T-helper 2 cell (primary cell): ENCODE results near the gene NSF.
"Not testable (repeated sequence)": the region's sequence is repeated elsewhere in the genome, so short reads cannot be mapped to it uniquely, and the experiment has no call there.

ENCODE experiments used
- DNase-seq, 5 experiments: peaks; one replicate each; pipeline versions ENCODE4 v3.0.0 to v3.0.0-alpha.2; 2012 to 2022
- total RNA-seq, 2 donors: gene quantifications; one replicate each; lab custom pipeline; 2026; lab: John Stamatoyannopoulos, UW

The NSF gene
- total RNA-seq = 11.5 to 23.0 reads per million in 2 donors

- DNase-seq = not testable (repeated sequence)
Observed at GRCh38 chr17:46590157-46591146, at the start of gene NSF. TSS of gene NSF (plus strand) at chr17:46590669. CDS start at chr17:46590776, 107 bp downstream.

- peak in 1 of 5 experiments; percentile 32 for DNase-seq
Observed at GRCh38 chr17:46548607-46549006, 41.9 kb upstream of the NSF start.

DNA sequence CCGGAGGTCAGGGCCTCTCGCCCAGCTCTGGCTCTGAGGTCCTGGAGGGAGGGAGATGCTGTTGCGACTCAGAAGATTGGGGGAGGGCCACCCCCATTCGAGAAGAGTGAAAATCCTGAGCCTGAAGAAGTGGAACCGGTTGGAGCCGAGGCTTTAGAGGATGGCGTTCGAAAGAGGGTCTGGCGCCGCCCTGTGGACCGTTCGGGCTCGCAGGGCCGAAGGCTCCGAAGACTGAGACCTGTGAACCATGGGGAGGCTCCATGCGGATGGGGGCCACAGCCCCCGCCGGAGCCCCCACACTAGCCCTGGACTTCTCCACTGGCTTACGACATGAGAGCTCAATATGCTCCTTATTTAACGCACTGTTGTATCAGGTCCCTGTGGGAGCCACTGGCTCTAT lies 31.3 kb upstream of the NSF start:
- not testable (repeated sequence) for DNase-seq

DNA sequence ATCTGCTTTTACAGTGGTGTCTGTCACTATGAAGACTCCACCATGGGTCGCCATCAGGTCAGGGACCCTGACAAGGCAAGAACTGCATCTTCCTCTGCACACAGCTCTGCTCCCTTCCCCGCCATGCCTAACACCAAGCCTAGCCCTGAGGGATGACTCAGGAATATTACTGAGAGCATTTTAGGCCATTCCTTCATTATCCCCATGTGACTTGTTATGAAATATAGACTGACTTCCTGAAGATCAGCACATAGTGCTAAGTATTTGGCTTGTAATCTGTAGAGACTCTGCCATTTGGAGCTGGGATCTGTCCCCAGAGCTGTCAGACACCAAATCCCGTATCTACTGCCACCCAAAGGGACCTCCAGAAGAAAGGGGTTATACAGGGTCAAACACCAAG lies 30.4 kb upstream of the NSF start:
- DNase-seq = not testable (repeated sequence)

DNA sequence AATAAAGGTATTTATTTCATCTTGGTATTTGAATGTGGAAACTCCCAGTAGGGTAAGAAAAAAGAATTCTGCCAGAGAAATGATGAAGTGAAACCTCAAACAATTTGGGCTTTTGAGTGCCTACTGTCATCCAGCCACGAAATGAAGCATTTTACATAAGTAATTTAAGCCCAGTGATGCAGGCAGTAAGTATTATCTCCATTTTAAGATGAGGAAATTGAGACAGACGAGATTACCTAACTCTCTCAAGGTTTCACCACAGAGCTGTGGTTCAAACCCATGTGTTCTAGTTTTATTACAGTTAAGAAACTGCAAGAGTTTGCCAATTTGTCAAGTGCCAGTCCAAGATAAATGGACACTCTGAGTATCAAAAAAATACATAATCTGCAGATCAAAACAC lies 24.2 kb upstream of the NSF start:
- not testable (repeated sequence) for DNase-seq

GRCh38 chr17:46566980-46567379 lies 23.5 kb upstream of the NSF start:
- DNase-seq = not testable (repeated sequence)

GRCh38 chr17:46571796-46572195 lies 18.7 kb upstream of the NSF start:
- DNase-seq = not testable (repeated sequence)

DNA sequence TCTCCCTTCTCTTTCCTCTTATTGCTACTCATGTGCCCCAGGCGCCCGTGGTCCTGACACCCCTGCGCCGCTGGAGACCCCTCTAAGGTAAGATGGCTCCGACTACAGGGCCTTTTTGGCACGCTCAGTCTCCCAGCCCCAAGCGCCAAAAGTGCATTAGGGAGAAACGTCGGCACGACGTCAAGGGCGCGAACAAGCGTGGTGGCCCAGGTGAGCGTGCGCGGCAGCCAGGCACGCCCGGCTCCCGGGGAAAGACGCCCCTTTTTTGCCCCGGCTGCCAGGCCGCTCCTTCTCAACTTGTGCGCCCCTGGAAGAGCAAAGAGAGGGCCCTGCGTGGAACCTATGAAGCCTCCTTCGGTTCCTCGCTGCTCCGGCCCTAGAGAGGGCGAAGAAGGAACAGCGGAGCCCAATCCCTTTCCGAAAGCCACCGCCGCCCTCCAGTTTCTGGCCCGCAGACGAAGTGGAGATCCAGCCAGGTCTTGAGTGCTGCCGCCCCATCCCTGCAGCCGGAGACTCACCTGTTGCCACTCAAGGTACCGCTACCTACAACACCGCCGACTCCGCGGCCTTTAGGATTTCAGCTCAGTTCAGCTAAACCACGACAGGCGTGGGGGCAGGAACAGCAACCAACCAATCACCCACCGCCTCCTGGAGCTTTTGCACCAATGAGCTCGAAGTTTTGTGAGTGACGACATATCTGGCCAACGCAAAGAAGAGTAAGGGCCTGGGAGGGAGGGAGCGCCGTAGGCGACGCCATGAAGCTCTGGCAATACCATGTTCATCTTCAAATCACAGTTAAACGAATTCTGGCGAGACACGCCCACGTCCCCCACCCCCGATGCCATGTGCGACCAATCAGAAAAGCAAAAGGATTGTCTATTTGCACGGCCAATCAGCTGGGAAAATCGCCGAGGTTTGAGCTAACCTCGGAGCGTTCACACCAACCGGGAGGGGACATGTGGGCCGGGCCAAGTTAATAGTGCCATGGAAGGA lies 11.1 kb upstream of the NSF start, which contains the start of gene ARL17A:
Gene ARL17A, minus strand, starts transcription at position 609 of the 993 bp plus-strand sequence. CDS start 3,369 bp downstream, outside the sequence.
- peak in 4 of 5 experiments; percentile 33 to 86 (median 68) for DNase-seq

DNA sequence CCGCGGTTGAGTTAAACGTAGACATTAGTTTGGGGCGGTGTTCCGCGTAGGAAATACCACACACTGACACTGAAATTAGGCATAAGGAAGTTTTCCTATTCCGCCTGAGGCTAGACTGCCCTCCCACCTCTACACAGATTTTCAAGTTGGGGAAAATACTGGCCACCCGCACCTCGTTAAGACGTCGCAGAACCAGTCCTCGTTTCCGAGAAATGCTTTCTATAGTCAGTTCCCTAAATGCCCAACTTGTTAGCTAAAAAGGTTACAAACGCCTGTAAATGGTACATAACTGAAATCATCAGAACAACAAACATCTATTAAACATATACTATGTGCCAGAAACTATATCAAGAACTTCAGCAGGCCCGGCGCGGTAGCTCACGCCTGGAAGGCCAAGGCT lies 10.4 kb upstream of the NSF start:
- not testable (repeated sequence) for DNase-seq

DNA sequence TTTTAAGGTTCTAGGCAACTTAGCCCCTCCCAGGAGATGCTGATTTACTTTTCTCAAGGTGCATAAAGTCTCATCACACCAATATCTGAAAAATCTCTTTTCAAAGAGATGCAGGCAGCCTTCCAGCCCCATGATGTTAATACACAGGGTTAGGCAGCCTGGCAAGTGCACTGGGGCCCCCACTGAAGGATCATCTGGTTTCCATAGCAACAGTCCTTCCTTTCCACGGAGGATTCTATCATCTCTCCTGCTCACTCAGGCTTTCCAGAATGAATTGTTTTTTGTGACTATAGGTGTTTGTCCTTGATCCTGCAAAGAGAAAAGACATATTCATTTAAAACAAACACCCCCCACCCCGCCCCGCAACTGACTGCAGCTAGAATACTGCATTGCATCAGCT lies 5.0 kb upstream of the NSF start:
- not testable (repeated sequence) for DNase-seq

DNA sequence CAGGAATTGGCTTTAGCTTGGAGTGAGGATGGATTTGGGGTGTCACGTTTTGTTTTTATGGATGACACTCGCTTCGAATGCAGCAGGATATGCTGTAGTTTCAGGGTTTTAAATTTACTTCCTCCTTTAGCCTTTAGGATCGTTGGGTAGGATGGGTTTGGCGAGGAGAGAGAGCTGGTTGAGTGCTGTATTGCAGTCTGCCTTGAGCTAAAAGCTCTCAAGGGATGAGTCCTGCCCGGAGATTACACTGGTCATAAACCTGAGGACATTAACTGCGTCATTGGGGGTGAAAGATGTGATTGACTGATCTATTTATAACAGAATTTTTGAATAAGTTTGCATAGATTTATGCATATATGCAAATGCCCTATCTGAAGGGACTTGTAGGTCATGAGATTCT lies 863 bp downstream of the NSF start:
- DNase-seq = not testable (repeated sequence)

- not testable (repeated sequence) for DNase-seq
Observed at GRCh38 chr17:46598344-46598931, 8.0 kb downstream of the NSF start.

- DNase-seq = not testable (repeated sequence)
Observed at GRCh38 chr17:46600767-46601166, 10.3 kb downstream of the NSF start.

DNA sequence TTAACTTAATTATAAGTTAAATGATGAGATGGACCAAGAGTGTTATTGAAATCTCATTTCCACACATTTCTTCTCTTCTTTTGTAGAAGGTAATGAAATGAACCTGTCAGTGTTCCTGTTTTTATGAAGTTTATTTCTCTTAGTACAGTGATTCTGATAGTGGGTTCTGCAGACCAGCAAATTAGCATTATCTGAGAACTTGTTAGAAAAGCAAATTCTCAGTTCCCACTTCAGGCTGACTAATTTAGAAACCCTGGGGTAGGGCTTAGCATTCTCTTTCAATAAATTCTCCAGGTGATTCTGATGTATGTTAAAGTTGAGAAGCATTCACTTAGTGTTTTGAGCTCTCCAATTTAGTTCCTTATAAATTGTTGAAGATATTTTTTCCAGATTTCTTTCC lies 12.7 kb downstream of the NSF start:
- not testable (repeated sequence) for DNase-seq

- DNase-seq = not testable (repeated sequence)
Observed at GRCh38 chr17:46611304-46611703, 20.8 kb downstream of the NSF start.

DNA sequence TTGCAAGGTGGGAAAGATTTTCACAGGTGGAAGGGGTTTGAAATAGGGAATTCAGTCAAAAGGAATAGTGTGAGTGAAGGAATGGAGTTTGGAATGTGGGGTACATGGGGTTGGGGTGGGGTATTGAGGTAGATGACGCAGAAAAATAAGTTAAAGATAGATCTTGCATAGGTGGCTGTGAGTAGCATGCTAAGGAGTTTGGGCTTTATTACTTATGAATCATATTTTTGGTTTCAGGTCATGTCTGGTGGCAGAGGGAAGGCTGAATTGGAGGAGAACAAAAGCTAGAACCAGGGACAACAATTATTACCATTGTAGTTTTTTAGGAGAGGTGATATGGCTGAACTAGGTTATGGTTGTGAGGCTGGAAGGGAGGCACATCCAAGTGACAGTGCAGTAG lies 23.4 kb downstream of the NSF start:
- DNase-seq = not testable (repeated sequence)

DNA sequence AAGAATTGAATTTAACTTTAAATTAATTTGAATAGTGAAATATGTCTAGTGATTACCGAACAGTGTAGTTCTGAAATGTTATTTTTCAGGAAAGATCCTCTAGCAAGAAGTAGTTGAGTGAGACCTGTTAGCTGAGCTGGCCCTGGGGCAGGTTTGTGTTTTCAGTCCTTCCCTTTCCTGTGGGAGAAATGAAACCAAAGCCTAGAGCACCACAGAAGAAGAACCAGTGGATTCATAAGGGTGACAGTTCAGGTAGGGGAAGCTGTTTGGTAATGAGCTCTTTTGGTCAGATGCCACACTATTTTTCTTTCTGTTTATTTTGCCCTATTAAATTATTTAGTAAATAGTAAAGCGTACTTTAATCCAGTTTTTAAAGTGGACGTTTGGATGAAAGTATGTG lies 26.7 kb downstream of the NSF start:
- DNase-seq = not testable (repeated sequence)

DNA sequence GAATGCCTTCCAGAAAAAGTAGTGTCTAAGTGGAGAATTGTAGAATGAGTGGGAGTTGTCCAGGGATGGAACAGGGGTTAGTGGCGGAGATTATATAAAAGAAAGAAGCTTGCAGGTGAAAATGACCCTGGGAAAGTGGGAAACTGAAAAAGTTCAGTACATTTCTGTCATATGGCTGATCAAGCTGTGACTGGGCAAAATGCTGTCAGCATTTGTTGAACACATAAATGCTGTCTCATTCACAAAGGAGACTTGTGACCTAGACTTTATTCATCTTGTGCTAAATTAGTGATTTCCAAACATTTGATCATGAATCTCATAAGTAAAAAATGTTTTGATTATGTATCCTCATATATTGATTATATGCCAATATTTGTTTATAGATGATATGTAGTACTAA lies 28.5 kb downstream of the NSF start:
- DNase-seq = not testable (repeated sequence)

DNA sequence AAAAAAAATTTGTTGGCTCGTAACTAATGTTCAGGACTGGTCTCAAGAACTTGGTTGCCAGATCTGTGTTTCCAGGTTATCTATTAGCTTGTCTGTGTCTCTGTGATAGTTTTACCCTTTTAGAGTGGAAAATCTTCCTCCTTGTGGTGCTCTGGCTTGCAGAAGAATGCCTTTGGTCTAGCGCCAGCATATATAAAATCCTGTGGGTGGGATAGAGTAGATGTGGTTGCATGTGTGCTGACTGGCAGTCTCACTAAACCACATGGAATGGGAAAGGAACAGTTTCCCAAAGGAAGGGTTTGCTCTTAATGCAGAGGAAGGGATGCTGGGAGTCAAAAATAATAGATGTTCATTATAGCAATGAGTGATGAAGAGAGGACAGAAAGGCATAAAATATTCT lies 33.3 kb downstream of the NSF start:
- not testable (repeated sequence) for DNase-seq

DNA sequence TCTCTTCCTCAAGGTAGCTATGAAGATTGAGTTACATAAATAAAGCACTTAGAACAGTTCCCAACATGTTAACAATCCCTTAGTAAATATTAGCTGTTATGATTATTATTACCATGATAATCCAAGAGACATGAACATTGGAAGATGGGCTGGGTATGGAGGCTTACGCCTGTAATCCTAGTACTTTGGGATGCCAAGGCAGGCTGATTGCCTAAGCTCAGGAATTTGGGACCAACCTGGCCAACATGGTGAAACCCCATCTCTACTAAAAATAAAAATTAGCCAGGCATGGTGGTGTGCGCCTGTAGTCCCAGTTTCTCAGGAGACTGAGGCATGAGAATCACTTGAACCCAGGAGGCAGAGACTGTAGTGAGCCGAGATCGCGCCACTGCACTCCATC lies 34.3 kb downstream of the NSF start:
- DNase-seq = not testable (repeated sequence)

DNA sequence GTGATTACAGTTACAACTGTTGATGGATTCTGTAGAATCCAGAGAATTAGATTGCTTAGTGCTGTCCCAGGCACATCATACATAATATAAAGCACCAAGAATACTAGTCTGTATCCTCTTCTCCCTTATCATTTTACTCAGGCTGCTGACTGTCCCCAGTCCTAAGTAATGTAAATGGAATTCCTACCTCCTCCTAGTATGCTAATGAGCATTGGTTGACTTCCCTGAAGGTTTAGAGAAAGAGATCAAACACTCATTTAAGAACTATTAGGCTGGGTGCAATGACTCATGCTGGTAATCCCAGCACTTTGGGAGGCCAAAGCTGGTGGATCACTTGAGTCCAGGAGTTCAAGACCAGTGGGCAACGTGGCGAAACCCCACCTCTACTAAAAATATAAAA lies 37.0 kb downstream of the NSF start:
- not testable (repeated sequence) for DNase-seq
